Activated effector memory CD4-positive, alpha-beta T cell treated with anti-CD3 and anti-CD28 coated beads, Interleukin-2, amount 50 U/mL, for 16 hours (primary cell): ENCODE data around the gene BRINP3.
"Not testable (repeated sequence)": the region's sequence is repeated elsewhere in the genome, so short reads cannot be mapped to it uniquely, and the experiment has no call there.

Source experiments
- DNase-seq: peaks from one replicate; pipeline ENCODE4 v3.0.0-alpha.2; 2020

The BRINP3 gene

DNA sequence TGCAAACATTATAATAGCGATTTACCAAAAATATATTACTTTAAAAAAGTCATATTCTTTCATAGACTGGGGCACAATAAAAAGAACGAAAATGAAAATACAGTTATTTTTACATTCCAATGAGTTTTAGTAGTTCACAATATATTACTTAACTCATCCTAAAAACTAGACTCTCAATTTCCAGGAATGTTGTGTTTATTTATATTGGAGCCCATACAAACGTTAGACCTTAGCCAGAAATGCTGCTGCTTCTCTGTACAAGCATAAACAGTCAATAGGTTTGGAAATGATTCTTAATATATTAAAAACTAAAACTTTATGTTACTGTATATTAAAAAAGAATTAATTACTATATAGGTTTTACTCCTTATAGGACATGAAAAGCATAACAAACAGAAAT, 302.3 kb downstream of the BRINP3 start:
- no peak for DNase-seq

DNA sequence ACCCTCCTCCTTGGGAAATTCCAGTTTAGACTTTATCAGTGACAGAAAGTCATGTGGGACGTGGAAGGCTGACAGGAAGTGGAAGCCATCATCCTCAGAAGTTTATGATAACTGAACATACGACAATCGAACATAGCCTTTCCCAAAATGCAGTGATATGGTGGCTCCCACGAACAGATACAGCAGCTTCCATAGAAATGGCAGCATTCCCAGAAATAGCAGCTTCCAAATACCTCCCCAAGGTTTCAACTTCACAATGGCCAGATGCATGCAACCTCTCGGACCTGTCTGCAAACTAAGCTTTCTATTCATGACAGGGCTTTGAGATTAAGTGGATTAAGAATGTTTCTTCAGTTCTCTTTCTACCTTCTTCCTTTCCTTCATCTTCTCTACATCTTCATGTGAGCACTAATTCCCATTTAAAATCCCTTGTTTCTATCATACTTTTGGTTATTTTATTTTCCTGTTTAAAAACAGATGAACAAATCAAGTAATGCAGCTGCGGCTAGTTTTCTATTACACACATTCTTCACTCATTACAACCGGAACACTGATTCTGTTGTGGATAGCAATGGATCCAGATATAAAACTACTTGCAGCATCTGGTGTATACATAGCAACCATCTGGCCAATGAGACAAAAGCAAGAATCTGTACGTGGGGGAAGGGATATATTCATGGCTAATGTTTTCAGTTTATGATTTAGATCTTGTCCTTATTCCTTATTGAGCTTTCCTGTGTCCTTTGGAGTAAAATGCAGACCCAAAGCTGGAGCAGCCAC, 304.8 kb downstream of the BRINP3 start:
- no peak for DNase-seq

DNA sequence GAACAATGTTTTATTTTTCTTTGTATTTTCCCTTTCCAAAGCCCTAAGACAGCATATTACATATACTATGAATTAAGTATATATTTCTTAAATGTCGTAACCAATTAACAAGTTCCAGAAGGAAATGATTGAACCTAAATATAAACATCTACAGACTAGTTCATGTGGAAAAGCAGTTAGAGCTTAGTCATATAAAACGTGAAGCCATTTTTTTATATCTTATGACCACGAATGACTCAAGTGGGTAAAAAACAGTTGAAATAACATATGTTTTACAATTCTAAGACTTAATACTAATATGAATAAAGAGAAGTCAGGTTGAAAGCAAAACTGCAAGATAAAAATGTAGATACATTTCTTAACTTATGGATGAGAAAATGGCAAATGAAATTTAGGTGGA, 307.3 kb downstream of the BRINP3 start:
- DNase-seq: no peak

DNA sequence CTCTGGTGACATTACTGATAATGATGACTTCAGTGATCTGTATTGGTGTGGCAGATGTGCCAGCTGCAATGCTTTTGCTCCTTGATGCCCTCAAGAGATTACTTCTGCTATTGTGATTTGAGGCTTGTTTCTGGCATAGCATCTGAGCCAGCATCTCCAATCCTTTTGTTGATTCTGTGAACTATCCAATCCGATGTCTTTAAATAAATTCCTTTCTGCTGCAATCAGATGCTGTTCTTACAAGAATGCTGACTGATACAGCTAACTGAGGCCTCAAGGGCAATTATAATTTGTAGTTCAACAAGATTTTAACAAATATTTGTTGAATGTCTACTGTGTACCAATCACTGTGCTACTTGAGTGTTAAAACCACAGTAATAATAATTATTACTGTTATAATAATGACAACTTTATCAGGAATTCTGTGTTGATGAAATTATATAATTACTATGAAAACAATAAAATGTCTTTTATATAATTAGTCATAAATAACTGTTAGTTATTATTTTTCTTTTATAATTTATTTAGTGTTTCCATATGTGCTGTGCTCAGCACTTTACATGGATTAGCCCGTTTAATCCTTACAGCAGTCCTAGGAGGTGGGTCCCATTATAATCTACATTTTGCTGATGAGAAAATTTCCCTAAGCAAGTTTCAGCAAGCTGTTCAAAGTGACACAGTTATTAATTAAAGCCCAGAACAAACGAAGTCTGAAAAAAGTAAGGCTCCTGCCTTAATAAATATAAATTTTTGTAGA, 308.2 kb downstream of the BRINP3 start:
- DNase-seq: no peak

DNA sequence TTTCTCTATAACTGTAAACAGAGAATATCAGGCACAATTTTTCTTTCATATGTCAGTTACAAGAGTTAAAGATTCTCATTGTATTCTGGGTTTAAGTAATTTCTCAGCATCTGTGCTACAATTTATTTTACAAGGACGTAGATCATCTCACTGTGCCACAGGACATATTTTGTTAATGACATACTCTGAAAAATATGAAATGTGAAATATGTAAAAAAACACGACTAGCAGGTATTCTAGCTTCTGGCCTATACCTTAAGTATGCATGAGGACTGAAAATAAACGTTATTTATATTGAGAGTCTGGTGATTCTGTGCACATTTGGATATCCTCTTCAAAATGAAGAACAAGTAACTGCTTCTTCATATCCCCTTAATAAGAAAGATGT, 308.8 kb downstream of the BRINP3 start:
- DNase-seq: no peak

DNA sequence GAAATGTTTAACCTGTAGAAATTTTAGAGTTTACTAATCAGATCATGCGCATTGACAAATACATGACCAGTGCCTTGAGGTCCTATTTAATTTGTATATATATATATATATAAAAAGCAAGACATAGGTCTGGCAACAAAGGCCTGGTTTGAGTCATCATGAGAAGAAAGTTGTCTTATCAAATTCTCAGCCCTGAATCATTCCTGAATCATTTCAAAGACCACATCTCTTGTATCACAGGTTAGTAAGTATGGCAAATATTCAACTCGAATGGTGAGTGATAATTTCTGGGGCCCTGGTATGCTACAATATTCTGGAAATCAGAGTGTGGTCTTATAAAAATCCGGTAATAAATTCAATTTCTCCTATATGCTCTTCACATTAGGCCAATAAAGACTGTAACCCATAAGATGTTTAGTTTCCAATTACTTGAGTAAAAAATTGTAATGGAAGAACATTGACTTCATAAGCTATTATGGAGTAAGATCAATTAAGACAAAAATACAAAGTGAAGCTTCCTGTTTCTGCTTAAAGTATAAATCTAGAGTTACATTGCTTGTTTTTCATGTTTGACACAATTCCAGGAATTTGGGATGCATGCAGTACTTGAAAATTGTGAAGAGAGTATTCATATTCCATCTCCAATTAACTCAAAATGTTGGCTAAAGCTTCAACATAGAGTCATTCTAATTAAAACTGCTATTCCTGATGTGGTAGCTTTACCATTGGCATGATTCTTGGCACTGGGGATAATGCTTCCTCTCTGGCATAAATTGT, 309.4 kb downstream of the BRINP3 start:
- DNase-seq: no peak

DNA sequence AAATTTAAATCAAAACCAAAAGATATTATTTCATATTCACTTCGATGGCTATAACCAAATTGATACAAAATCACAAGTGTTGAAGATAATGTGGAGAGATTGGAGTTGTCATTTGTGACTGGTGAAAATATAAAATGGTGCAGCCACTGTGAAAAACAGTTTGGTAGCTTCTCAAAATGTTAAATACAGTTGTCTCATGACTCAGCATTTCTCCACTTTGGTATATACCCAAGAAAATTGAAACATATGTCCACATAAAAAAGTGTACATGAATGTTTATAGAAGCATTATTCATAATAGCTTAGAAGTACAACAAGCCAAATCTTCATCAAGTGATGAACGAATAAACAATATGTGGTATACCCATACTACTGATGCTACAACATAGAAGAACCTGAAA, 318.5 kb downstream of the BRINP3 start:
- no peak for DNase-seq

DNA sequence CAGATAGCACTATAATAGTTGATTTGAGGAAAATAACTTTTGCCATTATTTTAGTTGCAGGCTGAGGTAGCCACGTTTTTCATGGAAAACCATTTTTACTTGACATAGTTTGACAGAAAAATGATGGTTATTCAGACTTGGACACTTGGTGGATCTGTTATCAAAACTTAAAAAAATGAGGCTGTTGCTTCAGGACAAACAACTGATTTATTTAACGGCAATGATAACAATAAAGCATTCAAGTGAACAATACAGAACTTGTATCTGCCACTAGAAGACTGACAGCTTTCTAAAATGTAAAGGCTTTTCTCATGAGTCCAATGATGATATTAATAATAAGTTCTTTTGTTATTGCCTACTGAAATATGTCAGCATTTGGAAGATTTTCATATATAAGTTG, 322.9 kb downstream of the BRINP3 start:
- no peak for DNase-seq

DNA sequence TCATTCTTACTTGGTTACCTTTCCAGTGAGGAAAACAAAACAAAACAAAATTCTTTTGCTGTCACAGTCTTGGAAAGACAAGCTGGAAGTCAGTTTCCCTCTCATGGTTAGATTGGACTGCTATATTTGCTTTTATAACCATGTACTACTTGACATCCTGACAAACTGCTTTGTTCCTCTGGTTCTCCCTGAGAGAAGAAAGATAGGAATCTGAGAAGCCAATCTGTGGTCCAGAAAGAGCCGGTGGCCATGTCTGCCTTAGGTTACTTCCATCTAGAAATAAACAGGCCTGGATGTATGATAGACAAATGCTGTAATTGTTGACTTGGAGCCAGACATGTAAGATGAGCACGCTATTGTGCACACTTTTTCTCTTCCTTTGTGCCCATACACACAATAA, 330.0 kb downstream of the BRINP3 start:
- no peak for DNase-seq

DNA sequence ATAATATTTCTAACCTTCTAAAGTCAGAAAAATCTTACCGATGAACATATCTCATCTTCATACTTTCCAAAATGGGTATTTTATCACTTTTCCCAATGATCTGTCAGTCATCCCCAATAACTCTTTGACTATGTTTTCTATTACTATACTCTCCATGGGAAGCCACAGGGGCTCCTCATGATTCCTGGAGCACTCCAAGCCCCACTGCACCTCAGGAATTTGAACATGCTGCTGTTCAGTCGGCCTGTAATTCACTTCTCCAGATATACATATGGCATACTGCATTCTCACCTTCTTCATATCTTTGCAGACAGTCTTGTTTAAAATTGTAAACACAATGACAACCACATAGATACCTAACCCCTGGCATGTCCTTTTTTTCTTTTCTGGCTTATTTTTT, 333.0 kb downstream of the BRINP3 start:
- no peak for DNase-seq

DNA sequence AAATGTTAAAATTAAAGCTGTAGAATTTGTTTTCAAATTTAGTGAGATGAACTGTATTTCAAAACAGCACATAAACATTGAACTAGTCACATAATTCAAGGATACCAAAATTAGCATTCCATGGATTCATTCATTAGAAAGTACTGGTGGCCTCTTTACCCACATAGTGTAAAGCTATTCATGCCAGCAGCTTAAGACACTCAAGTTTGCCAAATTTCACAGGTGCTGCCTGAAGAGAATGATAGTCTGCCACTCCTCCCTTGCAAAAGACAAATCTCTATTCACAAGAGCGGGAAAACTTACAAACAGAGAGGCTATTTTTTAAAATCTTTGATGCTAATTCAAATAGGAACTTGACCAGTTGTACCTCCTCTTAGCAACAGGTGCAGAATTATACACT, 337.0 kb downstream of the BRINP3 start:
- no peak for DNase-seq

DNA sequence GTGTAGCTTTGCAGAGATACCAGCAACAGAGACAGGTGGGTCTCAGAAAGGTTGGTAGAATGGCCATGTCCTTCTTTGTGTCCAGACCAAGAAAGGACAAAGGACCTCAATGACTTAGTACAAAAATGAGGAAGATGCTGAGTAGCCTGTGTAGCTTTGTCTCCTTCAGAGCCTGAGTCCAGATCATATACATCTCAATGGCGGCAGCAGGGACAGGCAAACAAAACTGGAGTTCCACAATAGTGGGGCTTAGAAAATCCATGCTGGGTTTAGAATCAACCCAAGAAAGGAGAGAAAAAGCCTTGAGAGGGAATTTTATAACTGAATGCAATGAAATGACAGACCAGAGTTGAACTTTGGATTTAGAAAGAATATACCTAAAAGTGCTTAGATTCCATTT, 339.0 kb downstream of the BRINP3 start:
- no peak for DNase-seq

DNA sequence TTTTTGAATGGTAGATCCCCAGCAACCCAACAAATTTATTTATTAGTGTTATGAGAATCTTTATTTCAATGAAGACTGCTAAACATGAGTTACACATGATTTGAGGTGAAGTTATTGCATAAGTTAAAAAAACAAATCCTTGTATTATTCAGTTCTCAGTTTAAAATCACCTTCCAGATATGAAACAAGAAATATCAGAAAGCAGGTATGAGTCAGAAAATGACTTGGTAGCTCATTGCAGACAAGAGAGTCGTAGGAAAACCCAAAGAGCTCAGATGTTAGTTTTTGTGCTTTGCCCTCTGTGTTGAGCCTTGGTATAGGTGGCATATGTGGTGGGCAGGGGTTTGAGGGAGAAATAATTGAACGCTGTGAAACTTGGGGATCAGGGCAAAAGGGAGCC, 339.4 kb downstream of the BRINP3 start:
- DNase-seq: no peak

DNA sequence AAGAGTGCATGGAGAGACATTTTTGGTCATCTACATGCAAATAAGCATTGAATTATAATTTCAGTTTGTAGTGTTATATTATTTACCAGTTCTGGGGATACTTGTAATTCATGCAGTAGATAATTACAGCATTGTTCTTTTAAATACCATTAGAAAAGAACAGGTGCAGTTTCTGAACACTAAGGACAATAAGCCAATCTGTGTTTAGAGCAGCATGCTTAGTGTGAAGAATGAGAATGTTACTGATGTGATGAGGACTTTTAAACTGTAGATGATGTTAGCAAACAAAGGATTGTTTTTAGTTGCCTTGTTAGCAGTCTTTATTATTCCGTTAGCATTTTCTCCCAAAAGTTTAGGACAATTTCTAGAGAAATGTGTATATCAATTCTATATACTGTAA, 348.3 kb downstream of the BRINP3 start:
- DNase-seq: no peak

DNA sequence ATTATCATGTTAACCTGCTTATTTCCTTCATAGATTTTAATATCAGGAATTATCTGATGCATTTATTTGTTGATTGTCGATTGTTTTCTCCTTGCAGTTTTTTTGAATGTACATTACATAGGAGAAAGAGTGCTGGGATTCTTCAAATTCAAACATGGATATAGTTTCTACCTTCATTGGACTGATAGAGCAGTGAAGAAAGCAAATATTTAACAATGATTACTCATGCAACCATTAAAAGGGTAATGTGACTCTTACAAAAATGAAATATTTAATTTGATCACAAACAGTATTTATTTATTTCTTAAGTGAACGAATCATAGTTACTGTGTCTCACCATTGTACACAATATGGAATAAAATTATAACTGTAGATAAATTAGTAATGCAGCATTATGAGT, 350.9 kb downstream of the BRINP3 start:
- no peak for DNase-seq

DNA sequence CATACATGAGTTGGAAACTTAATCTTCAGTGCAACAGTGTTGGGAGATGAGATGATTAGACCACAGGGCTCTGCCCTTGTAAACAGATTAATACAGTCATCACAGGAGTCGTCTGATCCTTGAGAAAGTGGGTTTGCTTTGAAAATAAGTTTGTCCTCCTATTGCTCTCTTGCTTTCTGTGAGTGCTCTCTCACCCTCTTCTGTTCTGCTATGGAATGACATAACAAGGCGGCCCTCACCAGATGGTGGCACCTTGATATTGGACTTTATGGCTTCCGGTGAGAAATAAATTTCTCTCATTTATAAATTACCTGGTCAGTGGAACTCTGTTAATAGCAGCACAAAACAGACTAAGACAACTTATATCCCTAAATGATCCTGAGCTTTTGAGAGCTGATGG, 353.6 kb downstream of the BRINP3 start:
- no peak for DNase-seq

DNA sequence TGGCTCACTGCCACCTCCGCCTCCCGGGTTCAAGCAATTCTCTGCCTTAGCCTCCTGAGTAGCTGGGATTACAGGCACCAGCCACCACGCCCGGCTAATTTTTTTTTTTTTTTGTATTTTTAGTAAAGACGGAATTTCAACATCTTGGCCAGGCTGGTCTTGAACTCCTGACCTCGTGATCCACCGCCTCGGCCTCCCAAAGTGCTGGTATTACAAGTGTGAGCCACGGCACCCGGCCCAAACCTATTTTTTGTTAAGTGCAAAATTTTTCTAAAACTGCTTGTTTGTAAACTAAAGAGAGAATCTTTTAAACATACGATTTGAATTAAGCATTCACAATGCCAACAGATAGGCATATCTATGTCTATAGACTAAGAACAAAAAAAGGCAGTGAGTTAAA, 357.1 kb downstream of the BRINP3 start:
- not testable (repeated sequence) for DNase-seq

DNA sequence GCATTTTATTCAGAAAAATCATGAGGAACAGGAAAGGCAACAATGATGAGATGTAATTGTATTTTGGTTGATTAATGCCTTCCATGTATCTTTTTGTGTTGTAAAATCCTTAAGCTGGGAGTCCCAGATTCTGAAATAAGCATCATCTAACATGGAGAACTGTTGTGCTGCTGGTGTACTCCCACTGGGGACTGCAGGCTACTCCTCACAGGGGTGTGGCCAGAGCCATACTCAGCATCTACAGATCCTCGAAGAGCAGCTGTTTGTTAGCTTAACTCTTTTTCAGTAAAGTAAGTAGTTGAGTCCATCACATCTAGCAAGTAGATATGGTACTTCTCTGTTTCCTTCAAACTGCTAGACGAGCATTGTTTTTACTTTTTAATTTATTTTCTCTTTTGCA, 358.0 kb downstream of the BRINP3 start:
- no peak for DNase-seq

DNA sequence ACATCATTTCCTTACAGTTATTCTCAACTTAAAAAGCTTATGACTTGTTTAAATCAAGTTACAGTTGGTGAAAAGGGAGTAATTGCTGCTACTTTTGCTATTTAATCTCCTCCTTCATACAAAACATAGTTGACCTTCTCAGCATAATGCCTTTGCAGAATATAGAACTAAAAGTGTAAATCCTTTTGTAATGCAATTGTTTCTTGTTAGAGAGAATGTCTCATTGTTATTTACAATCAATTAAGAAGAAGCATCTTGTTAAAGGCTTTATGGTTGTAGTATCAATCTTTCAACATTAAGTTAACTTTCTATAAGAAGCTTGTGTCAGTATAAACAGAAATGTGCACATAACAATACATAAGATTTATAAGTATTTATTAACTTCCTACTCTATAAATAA, 360.7 kb downstream of the BRINP3 start:
- no peak for DNase-seq

DNA sequence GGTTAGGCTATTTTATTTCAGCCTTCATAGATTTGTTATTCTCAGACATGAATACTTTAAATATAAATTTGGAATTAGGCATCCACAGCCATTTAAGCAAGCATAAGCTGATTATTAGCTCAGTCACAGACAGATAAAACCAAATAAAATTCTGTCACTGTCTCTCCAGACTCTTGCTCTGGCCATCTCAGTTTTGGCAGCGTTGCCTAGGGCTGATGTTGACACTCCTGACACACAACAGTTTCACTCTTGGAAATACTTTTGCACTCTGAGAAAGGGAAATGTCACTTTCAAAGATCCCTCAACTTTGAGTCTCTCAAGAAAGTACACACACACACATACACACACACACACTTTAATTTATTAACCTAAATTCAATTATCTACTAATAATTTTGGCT, 372.7 kb downstream of the BRINP3 start:
- DNase-seq: no peak

DNA sequence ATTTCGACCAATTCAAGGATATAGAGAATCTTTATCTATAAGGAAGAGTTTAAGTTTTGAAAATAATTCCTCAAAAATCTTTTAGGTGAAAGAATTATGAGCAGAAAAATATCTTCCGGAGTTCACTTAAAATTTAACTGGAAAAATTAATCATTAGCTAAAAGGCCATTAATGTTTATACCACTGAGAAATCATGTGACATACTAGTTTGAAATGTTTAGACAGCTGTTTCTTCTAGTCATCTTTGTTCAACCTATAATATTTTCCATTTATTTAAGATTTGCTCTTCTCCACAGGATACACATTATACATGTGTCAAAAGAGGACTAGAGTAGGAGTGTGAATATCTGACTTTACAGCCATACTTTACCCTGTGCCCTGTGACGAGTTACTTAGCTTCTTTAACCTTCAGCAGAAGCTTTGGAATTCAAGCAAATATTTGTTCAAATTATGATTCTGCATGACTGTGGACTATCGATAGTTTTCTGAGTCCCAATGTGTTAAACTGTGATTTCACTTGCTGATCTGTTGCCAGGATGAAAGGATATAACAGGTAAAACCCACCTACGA, 374.8 kb downstream of the BRINP3 start:
- no peak for DNase-seq

DNA sequence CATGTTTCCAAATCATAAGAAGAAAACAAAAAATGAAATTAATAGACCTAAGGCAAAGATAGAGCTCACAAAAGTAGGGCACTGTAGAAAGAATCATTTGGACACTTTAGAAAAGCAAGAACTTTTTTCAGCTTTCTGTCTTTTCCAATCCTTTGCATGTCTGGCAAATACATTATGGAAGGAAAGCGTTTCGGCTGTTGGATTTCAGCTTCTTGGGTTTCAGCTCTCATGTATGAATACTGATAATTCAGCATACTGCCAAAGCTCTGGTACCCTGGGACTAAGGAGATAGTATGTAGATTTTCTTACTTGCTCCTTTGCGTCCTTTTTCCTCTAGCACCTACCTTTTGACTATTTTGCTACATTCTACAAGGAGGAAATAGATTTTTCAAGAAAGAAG, 375.9 kb downstream of the BRINP3 start:
- DNase-seq: no peak

DNA sequence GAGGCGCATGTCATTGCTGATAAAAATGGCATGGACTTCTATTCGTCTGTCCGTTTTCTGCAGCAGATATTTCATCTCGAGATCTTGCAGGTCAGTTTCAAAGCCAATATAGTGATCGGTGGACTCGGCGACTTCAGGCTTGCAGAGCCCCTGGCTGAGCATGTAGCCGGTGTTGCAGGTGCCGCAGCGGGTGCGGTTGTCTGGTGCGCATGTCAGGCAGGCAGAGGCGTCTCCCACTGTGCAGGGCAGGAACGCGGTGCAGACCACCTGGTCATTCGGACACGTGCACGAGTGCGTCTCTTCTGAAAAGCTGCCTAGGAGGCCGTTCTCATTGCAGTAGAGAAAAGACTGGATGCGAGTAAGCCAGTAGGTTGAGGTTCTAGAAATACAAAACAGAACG, 378.9 kb downstream of the BRINP3 start:
- DNase-seq: no peak

DNA sequence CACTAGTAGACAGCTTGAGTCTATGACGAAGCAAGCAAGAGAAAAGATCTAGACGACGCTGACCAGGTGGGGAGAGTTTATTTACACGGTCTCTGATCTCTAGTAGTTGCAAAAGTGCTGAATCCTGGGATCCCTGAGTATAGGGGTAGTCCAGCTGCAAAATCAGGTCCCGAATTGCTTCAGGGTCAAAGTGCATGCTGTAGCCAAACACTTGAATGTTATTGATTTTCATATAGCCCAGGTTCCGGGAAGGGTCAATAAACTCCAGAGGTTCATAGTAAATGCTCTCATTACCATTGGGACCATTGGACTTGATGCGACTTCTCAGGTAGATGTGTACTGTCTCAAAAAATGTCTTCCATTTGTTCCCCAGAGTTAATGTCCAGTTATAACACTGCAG, 379.6 kb downstream of the BRINP3 start:
- no peak for DNase-seq
